Bronchial epithelial cell (primary cell): ENCODE results near the gene TMEM87A. TPM values are rescaled to one million over a fixed set of nuclear protein-coding genes. Genes with fewer than 3 reads are reported as not detected.
"Not testable (repeated sequence)": the region's sequence is repeated elsewhere in the genome, so short reads cannot be mapped to it uniquely, and the experiment has no call there.

ENCODE experiments used
- DNase-seq: peaks from one replicate; pipeline ENCODE4 v3.0.0-alpha.2; 2010; ENCODE audit warnings: low read depth
- FAIRE-seq: peaks from 2 replicates; lab custom pipeline; 2011; peaks lifted over from hg19 to GRCh38; lab: Jason Lieb, UNC
- H3K27me3 ChIP-seq: 2 replicates; pipeline ENCODE4 v1.5.1; 2011; ENCODE audit warnings: low read length; ENCODE audit not compliant: control insufficient read depth, insufficient read depth
- H3K36me3 ChIP-seq: 2 replicates; pipeline ENCODE4 v1.5.1; 2011; ENCODE audit warnings: low read length; ENCODE audit not compliant: control insufficient read depth, insufficient read depth
- H3K4me3 ChIP-seq: 2 replicates; pipeline ENCODE4 v1.5.1; 2011; ENCODE audit warnings: mild to moderate bottlenecking, low read depth, low read length, control low read depth
- total RNA-seq: library from RNA; depleted of rRNA; stranded (reverse); fragments of >200 nt; gene quantifications from 2 replicates; pipeline ENCODE4 v1.2.1, GENCODE V29; 2014
- TF ChIP-seq, protein P1 (sequence below): IDR thresholded peaks from 2 replicates; pipeline ENCODE4 v1.5.1; 2011; ENCODE audit warnings: mild to moderate bottlenecking, moderate library complexity, low read length, control low read depth, inconsistent platforms; ENCODE audit not compliant: insufficient read depth, severe bottlenecking

TMEM87A gene
- total RNA-seq, 1 donor from 2014 or later = 156 TPM

GRCh38 chr15:42233107-42233506, 40.1 kb downstream of the TMEM87A start:
- Histone ChIP-seq H3K36me3 (peaks cover 16% of the 10 kb centered on the region), H3K4me3 (no peak overlapping the region), H3K27me3 (no peaks in the 10 kb centered on the region)
- TF ChIP-seq, protein P1, sequence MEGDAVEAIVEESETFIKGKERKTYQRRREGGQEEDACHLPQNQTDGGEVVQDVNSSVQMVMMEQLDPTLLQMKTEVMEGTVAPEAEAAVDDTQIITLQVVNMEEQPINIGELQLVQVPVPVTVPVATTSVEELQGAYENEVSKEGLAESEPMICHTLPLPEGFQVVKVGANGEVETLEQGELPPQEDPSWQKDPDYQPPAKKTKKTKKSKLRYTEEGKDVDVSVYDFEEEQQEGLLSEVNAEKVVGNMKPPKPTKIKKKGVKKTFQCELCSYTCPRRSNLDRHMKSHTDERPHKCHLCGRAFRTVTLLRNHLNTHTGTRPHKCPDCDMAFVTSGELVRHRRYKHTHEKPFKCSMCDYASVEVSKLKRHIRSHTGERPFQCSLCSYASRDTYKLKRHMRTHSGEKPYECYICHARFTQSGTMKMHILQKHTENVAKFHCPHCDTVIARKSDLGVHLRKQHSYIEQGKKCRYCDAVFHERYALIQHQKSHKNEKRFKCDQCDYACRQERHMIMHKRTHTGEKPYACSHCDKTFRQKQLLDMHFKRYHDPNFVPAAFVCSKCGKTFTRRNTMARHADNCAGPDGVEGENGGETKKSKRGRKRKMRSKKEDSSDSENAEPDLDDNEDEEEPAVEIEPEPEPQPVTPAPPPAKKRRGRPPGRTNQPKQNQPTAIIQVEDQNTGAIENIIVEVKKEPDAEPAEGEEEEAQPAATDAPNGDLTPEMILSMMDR = no peak
- DNase-seq (no peak), FAIRE-seq (no peak)

- no peaks in the 10 kb centered on the region for H3K27me3 ChIP-seq
- no peak overlapping the region for H3K4me3 ChIP-seq
- peaks cover 15% of the 10 kb centered on the region for H3K36me3 ChIP-seq
- TF ChIP-seq, protein P1 = no peak
- DNase-seq (no peak), FAIRE-seq (no peak)
Observed at GRCh38 chr15:42232606-42233005, 40.6 kb downstream of the TMEM87A start.

DNA sequence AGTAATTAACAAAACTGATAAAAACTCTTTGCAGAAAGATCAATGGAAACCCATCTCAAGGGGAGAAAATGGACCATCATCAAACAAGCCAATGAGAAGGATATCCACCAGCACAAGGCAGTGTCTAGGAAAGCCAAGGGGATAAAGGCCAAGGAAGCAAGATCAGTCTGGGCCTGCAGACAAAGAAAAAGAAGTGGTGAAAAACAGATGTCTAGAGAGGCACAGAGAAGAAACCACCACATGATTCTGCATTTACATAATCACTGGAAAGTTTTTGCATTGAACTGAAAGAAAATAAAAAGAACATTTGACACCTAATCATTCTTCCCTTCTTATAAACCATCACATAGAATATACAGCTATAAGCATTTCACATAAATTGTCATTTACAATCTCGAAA, 42.1 kb downstream of the TMEM87A start:
- H3K36me3 ChIP-seq = peaks cover 11% of the 10 kb centered on the region
- no peak for FAIRE-seq
- no peaks in the 10 kb centered on the region for H3K27me3 ChIP-seq
- no peak for DNase-seq
- H3K4me3 ChIP-seq = no peak overlapping the region
- TF ChIP-seq, protein P1 = no peak

DNA sequence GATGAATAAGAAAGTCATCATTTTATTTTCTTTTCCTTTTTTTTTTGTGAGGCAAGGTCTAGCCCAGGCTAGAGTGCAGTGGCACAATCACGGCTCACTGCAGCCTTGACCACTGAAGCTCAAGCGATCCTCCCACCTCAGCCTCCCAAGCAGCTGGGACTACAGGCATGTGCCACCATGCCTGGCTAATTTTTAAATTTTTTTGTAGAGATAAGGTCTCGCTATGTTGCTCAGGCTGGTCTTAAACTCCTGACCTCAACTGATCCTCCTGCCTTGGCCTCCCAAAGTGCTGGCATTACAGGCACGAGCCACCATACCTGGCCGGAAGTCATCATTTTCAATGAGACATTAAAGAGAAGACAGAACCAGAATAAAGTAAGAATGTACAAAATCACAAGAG, 44.3 kb downstream of the TMEM87A start:
- FAIRE-seq, DNase-seq, H3K27me3 ChIP-seq, H3K4me3 ChIP-seq: not testable (repeated sequence)
- H3K36me3 ChIP-seq = peaks cover 14% of the 10 kb centered on the region

GRCh38 chr15:42228036-42228435, 45.2 kb downstream of the TMEM87A start:
- TF ChIP-seq, protein P1 = no peak
- FAIRE-seq = no peak
- peaks cover 14% of the 10 kb centered on the region for H3K36me3 ChIP-seq

DNA sequence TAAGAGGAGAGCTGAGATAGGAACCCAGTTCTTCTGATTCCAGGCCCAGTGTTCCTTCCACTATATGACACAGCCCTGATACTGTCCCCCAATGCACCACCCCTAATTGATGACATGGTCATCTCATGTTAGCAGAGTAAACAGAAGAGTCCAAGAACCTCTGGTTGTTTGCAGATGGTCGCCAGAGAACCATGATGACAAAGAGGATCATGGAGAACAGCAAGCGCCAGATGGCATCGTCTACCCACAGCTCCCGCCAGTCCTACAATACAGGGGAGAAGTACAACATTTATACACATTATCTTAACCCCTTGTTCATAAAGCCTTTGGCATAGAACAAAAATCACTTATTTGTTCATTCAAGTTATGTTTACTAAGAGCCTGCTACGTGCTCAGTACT, 46.6 kb downstream of the TMEM87A start:
- TF ChIP-seq, protein P1 = no peak
- no peak for FAIRE-seq
- no peak for DNase-seq
- Histone ChIP-seq H3K4me3 (no peak overlapping the region), H3K27me3 (no peaks in the 10 kb centered on the region), H3K36me3 (peaks cover 14% of the 10 kb centered on the region)

More at GRCh38 chr15:42228036-42228435, 45.2 kb downstream of the TMEM87A start:
- H3K4me3 ChIP-seq = no peak overlapping the region
- DNase-seq = no peak
- H3K27me3 ChIP-seq = no peaks in the 10 kb centered on the region
